ENCODE results near the gene CPSF7.

Gene CPSF7

GRCh38 chr11:61429691-61430582, at the start of gene CPSF7, which contains the start of gene SDHAF2:
TSS of gene CPSF7 (minus strand) at chr11:61429975. CDS start at chr11:61429235, 740 bp downstream.
TSS of gene SDHAF2 (plus strand) at chr11:61430124. CDS start at chr11:61430147, 23 bp downstream.
- peak; percentile 63 for DNase-seq (ENCODE audit: low read depth, low spot score)
- POLR2A ChIA-PET = interaction anchor here (0.9 to 1.3 kb wide), 5 partner anchors 13 to 68 kb away, joined by 3 to 9 read pairs (median 3); partner anchors contain the start of genes TMEM138 and TMEM216
- no peak for TF ChIP-seq CTCF (IDR thresholded peaks at IDR 0.05; ENCODE audit: insufficient read depth, low read length, missing control alignments)
- peak within 1 kb of the TSS; percentile 99 for H3K4me3 ChIP-seq (ENCODE audit: low read depth, low read length)
- CTCF ChIA-PET = interaction anchor here (0.7 to 5.6 kb wide), 9 partner anchors 9 to 209 kb away, joined by 3 to 40 read pairs (median 6); no protein-coding TSS in a partner anchor

GRCh38 chr11:61477727-61478148, 48.0 kb upstream of the CPSF7 start:
- ChIA-PET CTCF (interaction anchor here (0.6 to 13.6 kb wide), 35 partner anchors 11 to 256 kb away, joined by 3 to 220 read pairs (median 6); partner anchors contain the start of genes CPSF7, LRRC10B and SDHAF2), POLR2A (no interaction called here)
- no peak for DNase-seq (ENCODE audit: low read depth, low spot score)
- no peak overlapping the region for H3K4me3 ChIP-seq (ENCODE audit: low read depth, low read length)
- peak; percentile 89 for TF ChIP-seq CTCF (IDR thresholded peaks at IDR 0.05; ENCODE audit: insufficient read depth, low read length, missing control alignments)

GRCh38 chr11:61477126-61477525, 47.4 kb upstream of the CPSF7 start:
- H3K4me3 ChIP-seq (ENCODE audit: low read depth, low read length) = no peak overlapping the region
- DNase-seq (ENCODE audit: low read depth, low spot score) = no peak
- ChIA-PET POLR2A (no interaction called here), CTCF (interaction anchor here (0.6 to 13.6 kb wide), 26 partner anchors 11 to 257 kb away, joined by 3 to 220 read pairs (median 9); partner anchors contain the start of genes CPSF7, LRRC10B and SDHAF2)
- TF ChIP-seq CTCF (IDR thresholded peaks at IDR 0.05; ENCODE audit: insufficient read depth, low read length, missing control alignments) = no peak

- ChIA-PET POLR2A (interaction anchor here (0.6 kb wide), 1 partner anchor 12 kb away, joined by 4 read pairs; no protein-coding TSS in a partner anchor), CTCF (interaction anchor here (0.9 to 13.6 kb wide), 15 partner anchors 8 to 257 kb away, joined by 3 to 220 read pairs (median 16); partner anchors contain the start of gene LRRC10B)
- H3K4me3 ChIP-seq (ENCODE audit: low read depth, low read length) = no peak overlapping the region
- TF ChIP-seq CTCF (IDR thresholded peaks at IDR 0.05; ENCODE audit: insufficient read depth, low read length, missing control alignments) = no peak
- no peak for DNase-seq (ENCODE audit: low read depth, low spot score)
Observed at GRCh38 chr11:61476371-61476770, 46.6 kb upstream of the CPSF7 start.

- CTCF ChIA-PET = interaction anchor here (0.9 to 13.6 kb wide), 13 partner anchors 9 to 258 kb away, joined by 3 to 220 read pairs (median 62); partner anchors contain the start of gene LRRC10B
- POLR2A ChIA-PET = interaction anchor here (0.7 kb wide), 1 partner anchor 141 kb away, joined by 3 read pairs; no protein-coding TSS in a partner anchor
- TF ChIP-seq CTCF (IDR thresholded peaks at IDR 0.05; ENCODE audit: insufficient read depth, low read length, missing control alignments) = no peak
- no peak overlapping the region for H3K4me3 ChIP-seq (ENCODE audit: low read depth, low read length)
- no peak for DNase-seq (ENCODE audit: low read depth, low spot score)
Observed at GRCh38 chr11:61475433-61475832, 45.7 kb upstream of the CPSF7 start.
